Neural progenitor cell (in vitro differentiated cells): ENCODE data around the gene TFPI.

ENCODE experiments used
- EZH2 ChIP-seq: fragments of 200-600 bp; sonication (generic); IDR thresholded peaks from 2 replicates; pipeline ENCODE4 v1.6.1; 2017; ENCODE audit warnings: antibody characterized with exemption, mild to moderate bottlenecking, moderate library complexity
- EZH2phosphoT487 ChIP-seq: fragments of 200-600 bp; sonication (generic); IDR thresholded peaks from 2 replicates; pipeline ENCODE4 v1.6.1; 2017; ENCODE audit warnings: antibody characterized with exemption
- TF ChIP-seq, protein P1 (sequence below): fragments of 200-600 bp; sonication (generic); IDR thresholded peaks from 2 replicates; pipeline ENCODE4 v1.5.1; 2017; ENCODE audit warnings: antibody characterized with exemption, mild to moderate bottlenecking

DNA sequence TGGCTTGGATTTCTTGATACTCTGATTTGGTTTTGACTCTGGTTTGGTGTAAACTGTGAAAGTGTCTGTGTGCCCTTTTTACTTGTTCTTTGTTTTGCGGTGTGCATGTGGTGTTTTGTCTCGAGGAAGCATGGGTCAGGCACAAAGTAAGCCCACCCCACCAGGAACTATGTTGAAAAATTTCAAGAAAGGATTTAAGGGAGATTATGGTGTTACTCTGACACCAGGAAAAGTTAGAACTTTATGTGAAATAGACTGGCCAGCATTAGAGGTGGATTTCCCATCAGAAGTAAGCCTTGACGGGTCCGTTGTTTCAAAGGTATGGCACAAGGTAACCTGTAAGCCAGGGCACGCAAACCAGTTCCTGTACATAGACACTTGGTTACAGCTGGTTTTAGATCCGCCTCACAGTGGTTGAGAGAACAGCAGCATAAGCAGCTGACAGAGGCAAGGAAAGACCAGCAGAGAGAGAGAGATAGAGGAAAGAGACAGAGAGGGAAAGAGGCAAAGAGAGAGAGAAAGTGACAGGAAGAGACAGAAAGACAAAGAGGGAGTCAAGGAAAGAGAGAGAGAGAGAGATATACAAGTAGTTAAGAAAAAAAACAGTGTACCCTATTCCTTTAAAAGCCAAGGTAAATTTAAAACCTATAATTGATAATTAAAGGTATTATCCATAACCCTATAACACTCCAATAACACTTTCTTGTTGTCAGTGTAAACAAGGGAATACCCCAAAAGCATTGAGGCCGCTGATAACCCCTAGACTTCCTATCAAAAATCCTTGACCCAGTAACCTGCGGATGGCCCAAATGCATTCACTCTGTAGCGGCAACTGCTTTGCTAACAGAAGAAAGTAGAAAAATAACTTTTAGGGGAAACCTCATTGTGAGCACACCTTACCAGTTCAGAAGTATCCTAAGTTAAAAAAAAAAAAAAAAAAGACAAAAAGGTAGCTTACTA is 42.6 kb downstream of the TFPI start:
- TF ChIP-seq EZH2phosphoT487 (no peak), EZH2 (no peak)
- TF ChIP-seq, protein P1, sequence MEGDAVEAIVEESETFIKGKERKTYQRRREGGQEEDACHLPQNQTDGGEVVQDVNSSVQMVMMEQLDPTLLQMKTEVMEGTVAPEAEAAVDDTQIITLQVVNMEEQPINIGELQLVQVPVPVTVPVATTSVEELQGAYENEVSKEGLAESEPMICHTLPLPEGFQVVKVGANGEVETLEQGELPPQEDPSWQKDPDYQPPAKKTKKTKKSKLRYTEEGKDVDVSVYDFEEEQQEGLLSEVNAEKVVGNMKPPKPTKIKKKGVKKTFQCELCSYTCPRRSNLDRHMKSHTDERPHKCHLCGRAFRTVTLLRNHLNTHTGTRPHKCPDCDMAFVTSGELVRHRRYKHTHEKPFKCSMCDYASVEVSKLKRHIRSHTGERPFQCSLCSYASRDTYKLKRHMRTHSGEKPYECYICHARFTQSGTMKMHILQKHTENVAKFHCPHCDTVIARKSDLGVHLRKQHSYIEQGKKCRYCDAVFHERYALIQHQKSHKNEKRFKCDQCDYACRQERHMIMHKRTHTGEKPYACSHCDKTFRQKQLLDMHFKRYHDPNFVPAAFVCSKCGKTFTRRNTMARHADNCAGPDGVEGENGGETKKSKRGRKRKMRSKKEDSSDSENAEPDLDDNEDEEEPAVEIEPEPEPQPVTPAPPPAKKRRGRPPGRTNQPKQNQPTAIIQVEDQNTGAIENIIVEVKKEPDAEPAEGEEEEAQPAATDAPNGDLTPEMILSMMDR: no peak
